ENCODE data around the gene IQGAP2. TPM values are rescaled to one million over a fixed set of nuclear protein-coding genes. Genes with fewer than 3 reads are reported as not detected.

IQGAP2 gene
- polyA plus RNA-seq, 1 experiment, result 0.63 TPM

DNA sequence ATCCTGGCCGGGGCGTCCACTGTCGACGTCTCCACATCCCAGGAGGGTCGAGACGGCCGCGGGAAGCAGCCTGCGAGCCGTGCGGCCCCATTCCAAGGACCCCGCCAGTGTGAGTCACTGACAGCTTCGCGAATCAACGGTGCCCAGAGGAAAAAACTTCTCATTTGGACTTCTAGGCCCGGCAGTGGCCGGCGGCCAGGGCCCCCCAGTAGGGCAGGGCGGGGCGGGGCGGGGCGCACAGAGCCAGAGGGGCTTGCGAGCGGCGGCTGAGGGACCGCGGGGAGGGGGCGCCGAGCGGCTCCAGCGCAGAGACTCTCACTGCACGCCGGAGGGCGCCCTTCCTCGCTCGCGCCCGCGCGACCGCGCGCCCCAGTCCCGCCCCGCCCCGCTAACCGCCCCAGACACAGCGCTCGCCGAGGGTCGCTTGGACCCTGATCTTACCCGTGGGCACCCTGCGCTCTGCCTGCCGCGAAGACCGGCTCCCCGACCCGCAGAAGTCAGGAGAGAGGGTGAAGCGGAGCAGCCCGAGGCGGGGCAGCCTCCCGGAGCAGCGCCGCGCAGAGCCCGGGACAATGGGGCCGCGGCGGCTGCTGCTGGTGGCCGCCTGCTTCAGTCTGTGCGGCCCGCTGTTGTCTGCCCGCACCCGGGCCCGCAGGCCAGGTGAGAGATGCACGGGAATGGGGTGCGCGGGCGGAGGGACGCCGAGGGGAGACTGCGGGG, 312.8 kb downstream of the IQGAP2 start, which contains the start of gene F2R:
F2R (plus strand) TSS at position 391 of the 720 bp plus-strand sequence; CDS start at position 573, 182 bp downstream.
- peaks cover 7% of the 10 kb centered on the region; the same call in 1 of the 2 replicates for H3K9me3 ChIP-seq (ENCODE audit: control insufficient read depth, insufficient read depth, low read length)
- H3K27ac ChIP-seq (ENCODE audit: low read depth, low read length), result peak within 1 kb of the TSS; percentile 57
- TF ChIP-seq, protein P1, sequence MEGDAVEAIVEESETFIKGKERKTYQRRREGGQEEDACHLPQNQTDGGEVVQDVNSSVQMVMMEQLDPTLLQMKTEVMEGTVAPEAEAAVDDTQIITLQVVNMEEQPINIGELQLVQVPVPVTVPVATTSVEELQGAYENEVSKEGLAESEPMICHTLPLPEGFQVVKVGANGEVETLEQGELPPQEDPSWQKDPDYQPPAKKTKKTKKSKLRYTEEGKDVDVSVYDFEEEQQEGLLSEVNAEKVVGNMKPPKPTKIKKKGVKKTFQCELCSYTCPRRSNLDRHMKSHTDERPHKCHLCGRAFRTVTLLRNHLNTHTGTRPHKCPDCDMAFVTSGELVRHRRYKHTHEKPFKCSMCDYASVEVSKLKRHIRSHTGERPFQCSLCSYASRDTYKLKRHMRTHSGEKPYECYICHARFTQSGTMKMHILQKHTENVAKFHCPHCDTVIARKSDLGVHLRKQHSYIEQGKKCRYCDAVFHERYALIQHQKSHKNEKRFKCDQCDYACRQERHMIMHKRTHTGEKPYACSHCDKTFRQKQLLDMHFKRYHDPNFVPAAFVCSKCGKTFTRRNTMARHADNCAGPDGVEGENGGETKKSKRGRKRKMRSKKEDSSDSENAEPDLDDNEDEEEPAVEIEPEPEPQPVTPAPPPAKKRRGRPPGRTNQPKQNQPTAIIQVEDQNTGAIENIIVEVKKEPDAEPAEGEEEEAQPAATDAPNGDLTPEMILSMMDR (IDR thresholded peaks at IDR 0.05; ENCODE audit: low read depth, low read length), result peak; percentile 53
- ChIA-PET POLR2A (interaction anchor here (0.6 to 1.0 kb wide), 3 partner anchors 37 to 61 kb away, joined by 3 to 6 read pairs (median 3); no protein-coding TSS in a partner anchor), CTCF (interaction anchor here (0.6 to 3.3 kb wide), 13 partner anchors 9 to 1000 kb away, joined by 3 to 11 read pairs (median 4); no protein-coding TSS in a partner anchor)
- no peak for DNase-seq (ENCODE audit: low read depth, low spot score)
- H3K4me3 ChIP-seq (ENCODE audit: low read depth, low read length), result peak within 1 kb of the TSS; percentile 97
- H3K27me3 ChIP-seq (ENCODE audit: control insufficient read depth, insufficient read depth, low read length), result no peaks in the 10 kb centered on the region

DNA sequence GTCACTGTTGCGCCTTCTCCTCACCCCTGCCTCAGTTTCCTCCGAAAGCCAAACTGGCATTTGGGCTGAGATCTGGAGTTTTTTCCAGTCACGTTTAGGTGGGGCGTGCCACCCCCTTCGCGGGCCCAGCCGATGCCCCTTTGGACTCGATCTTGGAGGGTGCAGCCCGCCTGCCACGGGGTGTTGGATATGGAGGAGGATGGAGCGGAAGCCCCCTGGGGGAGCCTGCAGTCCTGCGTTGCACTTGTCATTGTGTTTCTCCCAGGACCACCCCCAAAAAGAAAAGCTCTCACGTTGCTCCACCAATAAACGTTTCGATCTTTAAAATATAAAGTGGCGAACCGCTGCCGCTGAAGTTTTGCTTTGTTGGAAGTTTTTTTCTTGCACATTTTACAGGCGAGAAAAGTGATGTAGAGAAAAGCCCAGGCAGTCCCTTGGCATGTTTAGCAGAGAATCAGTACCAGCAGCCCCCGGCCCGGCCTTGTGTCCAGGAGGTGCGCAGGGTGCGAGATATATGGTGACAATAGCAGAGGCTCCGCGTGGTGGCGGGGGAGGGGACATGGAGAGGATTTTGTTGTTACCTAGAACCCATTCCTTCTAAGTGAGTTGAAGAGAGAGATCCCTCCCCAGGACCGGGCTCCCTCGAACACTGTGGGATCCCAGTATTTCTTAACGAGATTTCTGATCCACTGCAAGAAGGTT, 313.5 kb downstream of the IQGAP2 start:
- POLR2A ChIA-PET, result interaction anchor here (1.4 kb wide), 1 partner anchor 110 kb away, joined by 3 read pairs; no protein-coding TSS in a partner anchor
- CTCF ChIA-PET, result interaction anchor here (1.2 to 1.8 kb wide), 3 partner anchors 11 to 58 kb away, joined by 3 to 22 read pairs (median 3); no protein-coding TSS in a partner anchor
- DNase-seq (ENCODE audit: low read depth, low spot score), result no peak
- TF ChIP-seq, protein P1 (IDR thresholded peaks at IDR 0.05; ENCODE audit: low read depth, low read length), result 0 out of 2 replicates have a peak, but pooled peaks have one; percentile 6
- Histone ChIP-seq H3K27me3 (ENCODE audit: control insufficient read depth, insufficient read depth, low read length) (no peaks in the 10 kb centered on the region), H3K4me3 (ENCODE audit: low read depth, low read length) (peak overlapping the region; percentile 97), H3K9me3 (ENCODE audit: control insufficient read depth, insufficient read depth, low read length) (peaks cover 7% of the 10 kb centered on the region; the same call in 1 of the 2 replicates), H3K27ac (ENCODE audit: low read depth, low read length) (peak overlapping the region; percentile 39)

DNA sequence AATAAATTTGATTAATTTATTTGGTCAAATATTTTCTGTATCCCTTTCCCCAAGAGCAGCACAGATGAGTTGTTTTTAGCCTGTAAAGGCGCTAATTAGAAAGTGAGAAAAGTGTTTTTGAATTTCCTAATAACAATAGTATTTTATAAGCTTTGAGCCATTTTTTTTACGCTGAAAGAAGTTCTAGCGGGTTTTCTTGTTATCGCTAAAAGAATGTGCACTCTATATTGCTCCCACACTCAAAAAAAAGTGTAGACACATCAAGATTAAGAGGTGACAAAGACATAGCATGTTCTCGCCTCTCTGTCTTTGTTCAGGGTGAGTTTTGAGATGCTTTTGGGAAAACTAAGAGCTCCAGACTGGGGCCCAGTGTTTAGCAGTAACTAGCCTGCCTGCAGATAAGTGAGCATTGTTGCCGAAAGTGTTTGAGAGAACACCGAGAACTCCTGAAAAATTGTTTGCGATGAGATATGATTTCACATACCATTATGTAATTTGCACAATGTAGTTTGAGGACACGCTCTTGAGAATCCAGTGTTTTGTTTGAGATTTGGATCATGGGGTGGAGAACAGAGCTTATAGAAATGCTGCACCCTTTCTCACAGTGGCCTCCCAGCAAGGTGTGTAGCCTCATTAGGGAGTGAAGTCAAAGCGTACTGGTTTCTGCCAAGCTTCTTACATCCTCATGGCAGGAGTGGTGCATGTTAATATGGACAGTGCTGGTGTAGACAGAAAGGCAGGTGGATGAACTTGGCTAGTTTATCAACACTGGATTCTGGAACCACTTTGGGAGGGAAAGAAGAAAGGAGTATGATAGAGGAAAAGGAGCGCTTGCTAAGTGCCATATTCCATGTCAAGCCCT, 314.4 kb downstream of the IQGAP2 start:
- Histone ChIP-seq H3K9me3 (ENCODE audit: control insufficient read depth, insufficient read depth, low read length) (peaks cover 7% of the 10 kb centered on the region; the same call in 1 of the 2 replicates), H3K27me3 (ENCODE audit: control insufficient read depth, insufficient read depth, low read length) (no peaks in the 10 kb centered on the region), H3K4me3 (ENCODE audit: low read depth, low read length) (peak overlapping the region; percentile 97), H3K27ac (ENCODE audit: low read depth, low read length) (no peak overlapping the region)
- TF ChIP-seq, protein P1 (IDR thresholded peaks at IDR 0.05; ENCODE audit: low read depth, low read length), result no peak
- no peak for DNase-seq (ENCODE audit: low read depth, low spot score)
- ChIA-PET CTCF (interaction anchor here (1.2 to 1.8 kb wide), 3 partner anchors 10 to 57 kb away, joined by 3 to 22 read pairs (median 3); no protein-coding TSS in a partner anchor), POLR2A (interaction anchor here (0.8 to 1.4 kb wide), 2 partner anchors 28 to 110 kb away, joined by 3 read pairs; no protein-coding TSS in a partner anchor)

DNA sequence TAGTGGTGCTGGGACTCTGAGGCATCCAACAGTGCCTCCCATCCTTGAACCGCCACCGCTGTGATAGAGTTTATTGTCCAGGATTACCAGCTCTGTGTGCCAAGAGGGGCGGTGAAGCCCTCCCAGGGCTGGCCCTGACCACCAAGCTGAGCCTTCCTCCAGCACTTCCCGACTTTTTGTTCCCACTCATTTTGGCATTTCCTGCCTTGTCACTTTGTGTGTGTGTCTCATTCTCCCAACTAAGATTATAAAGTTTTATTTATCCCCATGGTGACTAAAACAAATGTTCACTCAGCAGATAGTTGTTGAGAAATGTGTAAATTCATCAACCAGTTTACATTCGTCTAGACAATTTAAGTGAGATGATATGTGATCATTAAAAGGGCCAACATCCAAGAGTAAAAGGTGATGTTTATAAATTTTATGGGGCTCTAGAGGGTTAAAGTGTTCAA, 315.3 kb downstream of the IQGAP2 start:
- CTCF ChIA-PET, result interaction anchor here (1.6 kb wide), 1 partner anchor 56 kb away, joined by 7 read pairs; no protein-coding TSS in a partner anchor
- peak overlapping the region; percentile 97 for H3K4me3 ChIP-seq (ENCODE audit: low read depth, low read length)
- TF ChIP-seq, protein P1 (IDR thresholded peaks at IDR 0.05; ENCODE audit: low read depth, low read length), result no peak
- POLR2A ChIA-PET, result no interaction called here
- no peak for DNase-seq (ENCODE audit: low read depth, low spot score)
- H3K9me3 ChIP-seq (ENCODE audit: control insufficient read depth, insufficient read depth, low read length), result peaks cover 7% of the 10 kb centered on the region; the same call in 1 of the 2 replicates
- H3K27me3 ChIP-seq (ENCODE audit: control insufficient read depth, insufficient read depth, low read length), result no peaks in the 10 kb centered on the region
- H3K27ac ChIP-seq (ENCODE audit: low read depth, low read length), result peak overlapping the region; percentile 21
